HG02885 (cell line): ENCODE measurements around the gene GMDS.

Experiments
- ATAC-seq: cut with Tn5 transposase; IDR thresholded peaks from one replicate; pipeline ENCODE4 v1.9.1; 2021; ENCODE audit warnings: mild to moderate bottlenecking; ENCODE audit not compliant: unreplicated experiment, poor library complexity

GMDS gene

GRCh38 chr6:1821513-1822183, 423.8 kb downstream of the GMDS start:
- ATAC-seq, result no peak

DNA sequence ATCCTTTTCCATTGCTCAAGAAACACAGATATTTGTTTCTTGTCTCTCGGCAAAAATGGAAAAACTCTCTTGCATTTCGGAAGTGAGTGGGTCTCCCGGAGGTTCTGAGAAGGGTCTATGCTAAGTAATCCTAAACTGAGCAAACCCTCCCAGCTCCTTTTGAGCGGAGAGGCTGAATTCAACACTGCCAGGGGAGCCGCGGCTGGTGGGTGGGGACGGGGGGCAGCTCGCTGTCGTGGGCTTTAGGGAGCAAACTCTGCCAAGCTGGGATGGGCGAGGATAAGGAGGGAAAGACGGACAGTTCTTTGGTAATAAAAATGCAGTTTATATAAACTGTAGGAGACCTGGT, 424.3 kb downstream of the GMDS start:
- no peak for ATAC-seq

DNA sequence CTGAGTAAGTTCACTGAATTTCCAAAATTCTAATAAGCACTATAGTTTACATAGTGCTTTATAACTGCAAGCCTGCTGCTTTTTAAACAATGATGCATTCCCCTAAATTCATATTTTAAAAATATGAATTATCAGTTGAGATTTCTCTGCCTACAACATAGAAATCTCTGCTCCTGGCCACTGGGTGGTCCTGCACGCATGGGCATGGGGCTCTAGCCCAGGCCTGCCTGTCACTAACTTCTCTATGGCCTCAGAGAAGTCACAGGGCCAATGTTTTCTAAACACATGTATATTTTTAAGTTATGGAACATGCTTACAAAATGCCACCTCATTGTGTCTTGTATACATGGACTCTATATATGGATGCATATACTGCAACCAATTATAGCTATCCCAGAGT, 424.7 kb downstream of the GMDS start:
- ATAC-seq, result no peak

GRCh38 chr6:1820165-1820564, 425.2 kb downstream of the GMDS start:
- ATAC-seq, result no peak

DNA sequence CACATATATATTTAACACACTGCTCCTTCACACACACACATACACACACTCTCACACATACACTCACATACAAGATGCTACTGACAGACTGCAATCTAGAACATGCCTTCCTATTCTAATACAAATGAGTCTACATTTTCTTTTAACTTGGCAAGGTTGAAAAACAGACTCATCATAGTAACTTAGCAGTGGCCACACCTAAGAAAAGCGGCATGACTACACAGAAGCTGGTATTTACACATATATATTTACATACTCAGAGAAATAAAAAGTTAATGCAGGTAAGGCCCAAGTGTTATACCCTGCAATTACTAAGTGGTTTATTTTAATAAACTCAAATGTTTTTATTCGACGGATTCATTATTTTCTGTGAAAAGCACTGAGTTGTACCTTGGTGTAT, 426.4 kb downstream of the GMDS start:
- no peak for ATAC-seq

DNA sequence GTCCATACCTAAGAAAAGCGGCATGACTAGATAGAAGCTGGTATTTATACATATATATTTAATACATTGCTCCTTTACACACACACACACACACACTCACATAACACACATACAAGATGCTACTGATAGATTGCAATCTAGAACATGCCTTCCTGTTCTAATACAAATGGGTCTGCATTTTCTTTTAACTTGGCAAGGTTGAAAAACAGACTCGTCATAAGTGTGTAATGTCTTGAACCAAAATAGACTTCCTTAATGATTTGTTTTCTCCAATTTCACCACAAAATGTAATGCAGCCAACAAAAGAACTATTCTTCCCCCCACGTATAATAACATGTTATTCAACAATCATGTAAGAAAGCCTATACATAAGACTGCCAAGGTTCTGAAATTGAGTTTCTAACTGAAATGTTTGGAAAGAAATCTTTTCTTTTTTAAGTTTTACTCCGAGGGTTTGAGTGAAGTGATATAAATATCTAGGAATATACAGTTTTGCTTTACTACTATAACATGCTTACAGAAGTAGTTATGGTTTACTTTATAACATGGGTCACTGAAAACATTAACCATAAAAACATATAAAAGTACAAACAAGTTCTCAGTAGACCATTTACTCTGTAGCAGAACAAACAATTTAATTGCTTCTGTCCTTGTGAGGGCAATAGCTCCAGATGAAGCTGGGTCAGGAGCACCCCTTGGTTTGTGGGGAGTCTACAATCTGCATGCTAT, 428.2 kb downstream of the GMDS start:
- no peak for ATAC-seq

DNA sequence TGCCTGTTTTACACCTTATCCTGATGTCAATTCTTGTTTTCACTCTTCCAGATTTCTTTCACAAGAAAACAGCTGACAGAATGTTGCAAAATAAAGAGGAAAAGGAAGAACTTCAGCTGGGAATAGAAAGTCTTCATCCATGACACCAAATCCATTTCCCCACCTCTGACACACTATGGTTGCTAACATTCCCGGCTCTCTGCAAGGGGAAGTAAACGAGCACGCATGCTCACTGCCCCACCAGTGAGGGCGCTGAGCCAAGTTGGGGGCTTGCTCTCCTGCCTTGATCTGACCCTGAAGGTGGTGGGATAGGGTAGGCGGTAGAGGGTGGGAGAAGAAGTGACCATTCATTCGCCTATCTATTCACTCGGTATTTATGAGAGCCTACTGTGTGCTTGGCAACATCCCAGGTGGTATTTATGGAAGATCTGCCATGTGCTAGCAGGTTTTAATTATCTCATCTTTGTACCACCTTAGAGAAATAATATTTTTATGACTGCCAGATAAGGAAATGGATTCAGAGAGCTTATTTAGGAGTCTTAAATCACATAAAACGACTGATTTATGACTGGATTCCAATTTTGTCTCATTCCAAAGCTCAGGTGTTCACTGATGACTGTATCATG, 429.5 kb downstream of the GMDS start:
- ATAC-seq, result no peak

DNA sequence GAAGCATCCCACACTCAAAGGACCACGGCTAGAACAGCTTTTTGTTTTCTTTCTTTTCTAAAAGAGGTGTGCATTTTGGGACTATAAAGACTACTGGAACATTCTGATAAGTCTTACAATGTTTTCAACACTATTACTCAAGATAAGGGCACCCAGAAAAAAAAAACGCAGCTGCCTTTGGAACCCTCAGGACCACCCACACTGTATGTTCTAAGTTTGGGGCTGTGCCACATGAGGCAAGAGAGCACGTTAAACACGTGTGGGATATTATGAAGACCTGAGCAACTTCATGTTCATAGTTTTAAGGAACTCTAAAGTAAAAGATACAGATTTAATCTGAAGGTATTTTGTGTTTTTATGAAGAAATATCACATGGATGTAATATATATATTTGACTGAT, 431.1 kb downstream of the GMDS start:
- no peak for ATAC-seq

DNA sequence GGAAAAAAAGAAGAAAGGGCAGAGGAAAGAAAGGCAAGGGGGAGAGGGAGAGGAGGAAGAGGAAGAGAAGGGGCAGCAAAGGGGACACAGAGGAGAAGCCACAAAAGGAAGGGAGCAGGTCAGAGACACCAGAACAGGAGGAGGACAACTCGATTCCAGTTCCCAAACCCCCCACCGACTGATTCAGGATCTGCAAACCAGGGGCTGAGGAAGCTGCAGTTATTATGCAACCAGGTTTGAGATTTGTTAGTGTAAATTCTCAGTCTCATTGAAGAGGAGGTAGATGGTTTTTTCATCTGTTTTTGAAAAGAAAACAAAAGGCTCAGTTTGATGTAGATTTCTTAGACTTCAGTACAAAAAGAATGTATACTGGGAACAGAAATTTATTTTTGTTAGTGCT, 432.9 kb downstream of the GMDS start:
- ATAC-seq, result no peak

GRCh38 chr6:1812034-1812433, 433.4 kb downstream of the GMDS start:
- no peak for ATAC-seq

- no peak for ATAC-seq
These were observed 434.5 kb downstream of the GMDS start for GRCh38 chr6:1810880-1811279.

- no peak for ATAC-seq
These were observed 436.0 kb downstream of the GMDS start for GRCh38 chr6:1809291-1809988.

DNA sequence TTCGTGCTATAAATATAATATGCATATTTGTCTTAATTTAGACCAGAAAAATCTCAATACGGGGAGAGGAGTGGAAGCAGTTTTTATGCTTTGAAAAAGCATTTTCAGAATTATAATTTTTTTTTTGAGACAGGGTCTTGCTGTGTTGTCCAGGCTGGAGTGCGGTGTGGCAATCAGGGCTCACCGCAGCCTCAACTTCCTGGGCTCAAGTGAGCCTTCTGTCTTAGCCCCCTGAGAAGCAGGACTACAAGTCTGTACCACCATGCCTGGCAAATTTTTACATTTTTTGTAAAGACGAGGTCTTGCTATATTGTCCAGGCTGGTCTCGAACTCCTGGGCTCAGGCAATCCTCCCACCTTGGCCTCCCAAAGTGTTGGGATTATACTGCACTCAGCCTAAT, 438.5 kb downstream of the GMDS start:
- no peak for ATAC-seq

- ATAC-seq, result no peak
These were observed 442.7 kb downstream of the GMDS start for GRCh38 chr6:1802491-1803395.

DNA sequence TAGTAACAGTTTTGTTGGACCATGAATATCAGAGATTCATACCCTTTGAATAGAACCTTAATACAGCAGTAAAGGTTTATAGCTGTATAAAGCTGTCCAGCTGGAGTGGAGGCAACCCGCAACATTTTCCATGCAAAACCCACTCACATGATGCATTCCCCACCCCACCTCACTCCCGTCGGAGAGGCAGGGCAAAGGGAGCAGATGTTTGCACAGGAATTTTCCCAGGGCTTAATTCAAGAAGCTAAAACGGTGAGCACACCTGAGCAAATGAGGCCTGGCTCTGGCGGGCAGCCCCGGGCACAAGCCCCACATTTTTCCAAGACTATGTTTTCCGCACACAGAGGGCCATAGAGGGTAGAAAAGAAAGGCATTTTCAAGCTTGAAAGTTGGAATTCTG, 444.0 kb downstream of the GMDS start:
- ATAC-seq, result no peak

- no peak for ATAC-seq
These were observed 444.6 kb downstream of the GMDS start for GRCh38 chr6:1800845-1801244.

- no peak for ATAC-seq
These were observed 446.5 kb downstream of the GMDS start for GRCh38 chr6:1798965-1799325.

- no peak for ATAC-seq
These were observed 447.0 kb downstream of the GMDS start for GRCh38 chr6:1798303-1798964.

DNA sequence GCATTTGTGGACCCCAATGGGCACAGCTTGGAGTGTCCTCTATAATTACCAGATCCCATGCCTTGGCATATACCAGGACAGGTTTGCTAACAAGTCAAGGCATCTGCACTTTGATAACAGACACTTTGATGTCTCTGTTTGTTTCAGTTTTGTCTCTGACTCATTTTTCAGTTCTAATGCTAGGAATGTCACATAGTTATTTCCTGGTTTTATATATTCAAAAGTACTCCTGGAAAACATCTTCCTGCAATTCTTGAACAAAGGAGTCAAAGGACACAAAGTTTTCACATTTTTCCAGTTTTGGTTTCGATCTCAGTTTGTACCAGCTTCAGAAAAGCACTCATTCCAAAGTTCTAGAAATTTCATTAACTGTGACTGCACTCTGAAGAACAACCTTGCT, 447.6 kb downstream of the GMDS start:
- no peak for ATAC-seq
